Retinal pigment epithelial cell (primary cell): ENCODE measurements around the gene PEX10.

Experiments
- DNase-seq: peaks from one replicate; pipeline ENCODE4 v3.0.0-alpha.2; 2010; ENCODE audit warnings: low read depth
- H3K4me3 ChIP-seq: 2 replicates; pipeline ENCODE4 v1.5.1; 2011; ENCODE audit warnings: mild to moderate bottlenecking, low read length, control low read depth, moderate library complexity
- TF ChIP-seq, protein P1 (sequence below): conservative IDR thresholded peaks from 2 replicates; pipeline ENCODE4 v1.5.1; 2011; ENCODE audit warnings: low read depth, low read length, control low read depth, inconsistent platforms

Gene PEX10

DNA sequence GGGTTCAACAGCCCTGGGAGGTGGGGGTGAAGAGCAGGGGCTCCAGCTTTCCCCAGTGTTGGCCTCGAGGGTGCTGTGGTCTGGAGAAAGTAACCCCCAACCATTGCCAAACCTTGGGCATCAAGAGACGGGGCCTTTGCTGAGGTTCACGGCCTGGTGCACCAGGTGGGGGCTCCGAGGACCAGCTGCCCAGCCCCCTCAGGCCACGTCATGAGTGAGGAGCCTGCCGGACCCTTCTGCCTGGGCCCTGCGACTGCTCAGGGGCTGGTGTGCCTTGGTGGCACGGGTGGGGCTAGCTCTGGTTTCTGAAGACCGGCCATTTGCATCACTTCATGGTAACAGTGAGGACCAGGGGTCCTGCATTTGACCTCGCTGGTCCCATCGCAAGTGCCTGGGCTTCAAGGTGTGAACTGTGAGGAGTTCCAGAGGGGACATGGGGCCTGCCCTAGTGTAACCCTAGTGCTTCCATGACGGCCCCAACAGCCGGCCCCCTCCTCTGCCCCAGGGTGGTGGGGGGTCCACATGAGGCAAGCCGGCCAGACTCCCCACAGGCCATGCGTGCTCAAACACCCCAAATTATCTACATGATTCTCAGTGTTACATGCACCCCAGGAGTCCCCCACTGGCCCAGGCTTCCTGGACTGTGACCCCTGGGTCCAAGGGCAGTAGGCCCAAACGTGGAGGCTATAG is 34.5 kb downstream of the PEX10 start:
- no peak for DNase-seq
- no peak overlapping the region for H3K4me3 ChIP-seq
- TF ChIP-seq, protein P1, sequence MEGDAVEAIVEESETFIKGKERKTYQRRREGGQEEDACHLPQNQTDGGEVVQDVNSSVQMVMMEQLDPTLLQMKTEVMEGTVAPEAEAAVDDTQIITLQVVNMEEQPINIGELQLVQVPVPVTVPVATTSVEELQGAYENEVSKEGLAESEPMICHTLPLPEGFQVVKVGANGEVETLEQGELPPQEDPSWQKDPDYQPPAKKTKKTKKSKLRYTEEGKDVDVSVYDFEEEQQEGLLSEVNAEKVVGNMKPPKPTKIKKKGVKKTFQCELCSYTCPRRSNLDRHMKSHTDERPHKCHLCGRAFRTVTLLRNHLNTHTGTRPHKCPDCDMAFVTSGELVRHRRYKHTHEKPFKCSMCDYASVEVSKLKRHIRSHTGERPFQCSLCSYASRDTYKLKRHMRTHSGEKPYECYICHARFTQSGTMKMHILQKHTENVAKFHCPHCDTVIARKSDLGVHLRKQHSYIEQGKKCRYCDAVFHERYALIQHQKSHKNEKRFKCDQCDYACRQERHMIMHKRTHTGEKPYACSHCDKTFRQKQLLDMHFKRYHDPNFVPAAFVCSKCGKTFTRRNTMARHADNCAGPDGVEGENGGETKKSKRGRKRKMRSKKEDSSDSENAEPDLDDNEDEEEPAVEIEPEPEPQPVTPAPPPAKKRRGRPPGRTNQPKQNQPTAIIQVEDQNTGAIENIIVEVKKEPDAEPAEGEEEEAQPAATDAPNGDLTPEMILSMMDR, result no peak

DNA sequence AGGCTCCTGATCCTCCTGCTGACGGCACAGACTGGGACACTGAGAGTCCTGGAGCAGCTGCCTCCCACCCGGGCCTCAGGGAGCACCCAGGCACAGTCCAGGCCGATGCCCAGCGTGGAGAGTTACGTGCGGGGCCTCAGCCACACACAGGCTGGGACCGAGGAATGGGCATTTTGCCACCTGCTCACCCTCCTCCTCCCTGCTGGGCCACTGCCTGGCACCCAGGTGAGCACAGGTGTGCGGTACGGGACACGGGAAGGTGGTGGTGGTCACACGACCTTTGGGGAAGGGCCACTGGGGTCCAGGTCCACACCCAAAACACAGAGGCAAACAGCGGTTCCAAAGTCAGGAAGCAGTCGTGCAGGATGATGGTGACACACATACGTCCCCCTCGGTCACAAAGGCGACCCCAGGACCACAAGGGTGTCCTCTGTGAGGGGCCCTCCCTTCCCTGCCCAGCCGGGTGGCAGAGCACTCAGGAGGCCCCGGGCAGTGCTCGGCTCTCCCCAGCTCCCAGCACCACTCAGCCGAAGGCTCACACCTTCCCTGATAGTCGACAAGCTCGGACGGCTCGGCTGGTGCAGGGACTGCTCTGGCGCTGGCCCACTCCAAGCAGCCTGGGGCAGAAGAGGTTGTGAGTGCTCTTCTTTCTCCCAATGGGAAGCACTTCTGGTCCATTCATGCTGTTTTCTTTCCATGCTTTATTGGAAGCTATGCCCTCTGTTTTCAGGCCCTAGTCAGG is 35.3 kb downstream of the PEX10 start:
- DNase-seq, result no peak
- no peak overlapping the region for H3K4me3 ChIP-seq
- TF ChIP-seq, protein P1, result no peak

DNA sequence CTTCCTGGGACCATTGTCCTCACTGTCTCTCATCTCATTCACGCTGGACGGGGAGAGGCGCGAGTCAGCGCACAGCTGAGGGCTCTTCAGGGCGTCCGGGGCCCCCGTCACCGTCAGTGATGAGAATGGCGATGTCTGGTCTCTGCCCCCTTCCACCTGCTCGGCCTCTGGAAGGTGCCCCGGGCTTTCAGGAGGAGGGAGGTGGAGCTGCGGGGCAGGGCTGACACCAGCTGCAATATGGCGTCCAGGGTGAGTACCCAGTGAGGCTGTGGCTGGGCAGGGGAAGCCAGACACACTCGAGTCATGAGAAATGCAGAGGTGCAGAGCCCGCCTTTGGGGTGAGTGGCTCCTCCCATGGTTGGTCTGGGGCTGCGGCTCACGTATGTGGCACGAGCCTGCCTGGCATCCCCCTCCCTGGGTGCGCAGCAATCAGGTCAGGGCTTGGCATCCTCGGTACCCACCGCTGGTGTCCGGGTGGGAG is 36.1 kb downstream of the PEX10 start:
- no peak for DNase-seq
- no peak overlapping the region for H3K4me3 ChIP-seq
- TF ChIP-seq, protein P1, result no peak

DNA sequence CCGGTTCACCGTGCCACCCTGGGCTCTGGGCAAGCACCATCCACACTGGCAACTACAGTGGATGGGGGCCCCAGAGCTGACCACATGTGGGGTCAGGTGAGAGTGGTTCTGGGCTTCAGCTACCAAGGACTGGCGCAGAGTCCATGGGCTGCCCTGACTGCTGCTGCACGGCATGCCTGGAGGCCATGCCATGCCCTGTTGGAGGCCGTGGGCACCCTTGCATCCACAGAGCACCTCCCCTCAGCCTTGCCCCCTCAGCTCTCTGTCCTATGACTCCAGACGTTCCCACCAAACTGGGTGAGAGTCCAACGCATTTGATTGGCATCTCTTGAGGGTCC is 36.5 kb downstream of the PEX10 start:
- TF ChIP-seq, protein P1, result no peak
- no peak for DNase-seq
- no peak overlapping the region for H3K4me3 ChIP-seq

DNA sequence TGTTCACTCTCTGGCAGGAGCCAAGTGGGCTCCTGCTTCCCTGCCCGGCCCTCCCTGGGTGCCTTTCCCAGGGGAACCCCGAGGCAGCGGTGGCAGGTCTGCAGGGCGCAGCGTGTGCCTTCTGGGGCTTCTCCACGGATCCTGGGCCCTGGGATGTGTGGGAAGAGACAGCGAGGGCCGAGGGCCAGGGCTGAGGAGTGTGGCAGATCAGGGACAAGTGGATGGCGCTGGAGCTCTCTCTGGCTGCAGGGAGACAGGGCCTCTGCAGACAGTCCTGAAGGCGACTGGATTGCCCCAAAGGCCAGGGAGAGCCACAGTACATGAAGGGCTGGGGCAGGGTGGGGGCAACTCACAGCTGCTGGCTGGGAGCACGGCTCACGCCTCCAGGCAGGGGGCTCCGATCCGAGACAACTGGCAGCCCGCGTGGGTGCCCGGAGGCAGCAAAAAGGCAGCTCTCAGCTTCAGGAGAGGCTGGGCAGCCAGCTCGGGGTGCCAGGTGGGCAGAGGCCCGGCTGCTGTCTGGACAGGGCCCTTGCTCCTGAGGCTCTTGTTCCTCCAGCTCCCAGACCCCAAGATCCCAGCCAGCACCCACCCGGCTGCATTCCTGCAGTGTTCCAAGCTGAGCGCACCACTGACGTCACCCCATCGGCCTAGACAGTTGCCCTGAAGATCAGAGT is 37.0 kb downstream of the PEX10 start:
- no peak overlapping the region for H3K4me3 ChIP-seq
- DNase-seq, result no peak
- TF ChIP-seq, protein P1, result no peak

DNA sequence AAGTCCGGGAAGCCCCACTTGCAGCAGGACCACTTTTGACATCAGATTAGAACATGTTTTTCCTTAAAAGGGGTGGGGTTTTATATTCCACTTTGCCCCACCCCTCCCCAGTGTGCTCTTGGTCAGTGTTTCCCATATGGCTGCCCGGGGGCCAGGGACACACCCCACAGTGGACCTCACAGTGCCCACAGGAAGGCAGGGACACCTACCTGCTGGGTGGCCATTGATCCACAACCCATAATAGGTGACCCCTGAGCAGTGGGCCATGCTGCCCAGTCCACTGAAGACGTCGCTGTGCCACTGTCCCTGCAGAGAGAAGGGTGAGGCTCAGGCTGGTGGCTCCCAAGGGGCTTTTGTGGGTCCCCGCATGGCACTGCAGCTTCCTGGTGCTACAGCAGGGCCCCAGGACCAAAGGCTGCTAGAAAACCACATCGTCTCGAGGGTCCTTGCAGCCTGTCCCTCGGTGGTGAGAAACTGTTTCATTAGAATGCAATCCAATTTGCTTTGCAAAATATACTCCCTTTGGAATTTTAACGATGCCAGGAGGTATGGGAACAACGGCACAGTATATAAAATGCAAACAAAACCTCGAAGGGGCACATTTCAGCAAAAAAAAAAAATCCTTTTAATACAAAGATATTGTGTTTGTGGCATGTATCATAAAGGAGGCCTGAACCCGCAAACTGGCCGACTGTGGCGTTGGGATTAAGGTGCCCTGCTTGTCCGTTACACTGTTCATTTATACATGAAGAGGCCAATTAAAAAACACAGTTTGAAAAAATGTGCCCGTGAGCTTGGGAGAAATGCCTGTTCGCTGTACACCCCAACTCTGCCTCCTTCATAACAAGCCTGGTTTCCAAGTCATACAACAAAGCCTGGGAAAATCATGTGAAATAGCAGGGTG is 37.9 kb downstream of the PEX10 start:
- TF ChIP-seq, protein P1, result no peak
- no peak overlapping the region for H3K4me3 ChIP-seq
- no peak for DNase-seq
